ENCODE measurements around the gene RCCD1. TPM values are rescaled to one million over a fixed set of nuclear protein-coding genes. Genes with fewer than 3 reads are reported as not detected.
"Not testable (repeated sequence)": the region's sequence is repeated elsewhere in the genome, so short reads cannot be mapped to it uniquely, and the experiment has no call there.

RCCD1 gene
- total RNA-seq, 1 experiment from 2014 or later, result 25.3 TPM

GRCh38 chr15:90926766-90927165 is 27.9 kb upstream of the RCCD1 start:
- not testable (repeated sequence) for H3K9me2 ChIP-seq (replicated peaks; ENCODE audit: insufficient read depth, low read length); H3K9ac ChIP-seq (ENCODE audit: low read length); DNase-seq; H3K36me3 ChIP-seq (ENCODE audit: insufficient read depth, low read length); H4K20me1 ChIP-seq (ENCODE audit: insufficient read depth, low read depth, low read length); H3K4me3 ChIP-seq (ENCODE audit: low read length); H3K9me3 ChIP-seq (ENCODE audit: low read length); H2AFZ ChIP-seq (ENCODE audit: low read length); H3K27me3 ChIP-seq (ENCODE audit: low read length); H3K27ac ChIP-seq (ENCODE audit: low read length); H3K4me2 ChIP-seq (ENCODE audit: low read depth, low read length, poor library complexity, severe bottlenecking)
- peaks cover 17% of the 10 kb centered on the region; the same call in 1 of the 2 replicates for H3K79me2 ChIP-seq (ENCODE audit: low read length)
- peaks cover 26% of the 10 kb centered on the region for H3K4me1 ChIP-seq (ENCODE audit: low read length)

GRCh38 chr15:90928106-90928505 is 26.6 kb upstream of the RCCD1 start:
- not testable (repeated sequence) for DNase-seq; H3K9me3 ChIP-seq (ENCODE audit: low read length); H3K4me3 ChIP-seq (ENCODE audit: low read length); H3K27me3 ChIP-seq (ENCODE audit: low read length); H3K9me2 ChIP-seq (replicated peaks; ENCODE audit: insufficient read depth, low read length); H3K36me3 ChIP-seq (ENCODE audit: insufficient read depth, low read length); H3K9ac ChIP-seq (ENCODE audit: low read length); H2AFZ ChIP-seq (ENCODE audit: low read length); H4K20me1 ChIP-seq (ENCODE audit: insufficient read depth, low read depth, low read length)
- H3K4me2 ChIP-seq (ENCODE audit: low read depth, low read length, poor library complexity, severe bottlenecking), result peak overlapping the region; percentile 93
- peaks cover 33% of the 10 kb centered on the region for H3K4me1 ChIP-seq (ENCODE audit: low read length)
- H3K27ac ChIP-seq (ENCODE audit: low read length), result peak overlapping the region; percentile 84
- peaks cover 17% of the 10 kb centered on the region; the same call in 1 of the 2 replicates for H3K79me2 ChIP-seq (ENCODE audit: low read length)

GRCh38 chr15:90929246-90930019 is 25.3 kb upstream of the RCCD1 start:
- Histone ChIP-seq H3K79me2 (ENCODE audit: low read length) (peaks cover 17% of the 10 kb centered on the region; the same call in 1 of the 2 replicates), H3K9me3 (ENCODE audit: low read length) (no peaks in the 10 kb centered on the region), H3K27ac (ENCODE audit: low read length) (peak overlapping the region; percentile 84), H3K36me3 (ENCODE audit: insufficient read depth, low read length) (no peaks in the 10 kb centered on the region), H3K9me2 (replicated peaks; ENCODE audit: insufficient read depth, low read length) (no peaks in the 10 kb centered on the region), H2AFZ (ENCODE audit: low read length) (no peak overlapping the region), H4K20me1 (ENCODE audit: insufficient read depth, low read depth, low read length) (no peaks in the 10 kb centered on the region), H3K9ac (ENCODE audit: low read length) (peak overlapping the region; percentile 98), H3K4me1 (ENCODE audit: low read length) (peaks cover 45% of the 10 kb centered on the region), H3K4me3 (ENCODE audit: low read length) (peak overlapping the region; percentile 87), H3K4me2 (ENCODE audit: low read depth, low read length, poor library complexity, severe bottlenecking) (peak overlapping the region; percentile 93), H3K27me3 (ENCODE audit: low read length) (no peaks in the 10 kb centered on the region)
- peak; percentile 55 for DNase-seq

GRCh38 chr15:90930861-90931574 is 23.7 kb upstream of the RCCD1 start:
- Histone ChIP-seq H3K4me1 (ENCODE audit: low read length) (peaks cover 52% of the 10 kb centered on the region), H3K27ac (ENCODE audit: low read length) (peak overlapping the region; percentile 84), H3K4me3 (ENCODE audit: low read length) (peak overlapping the region; percentile 87), H3K36me3 (ENCODE audit: insufficient read depth, low read length) (no peaks in the 10 kb centered on the region), H2AFZ (ENCODE audit: low read length) (no peak overlapping the region; the same call in 1 of the 2 replicates), H3K9me3 (ENCODE audit: low read length) (no peaks in the 10 kb centered on the region), H4K20me1 (ENCODE audit: insufficient read depth, low read depth, low read length) (no peaks in the 10 kb centered on the region), H3K9me2 (replicated peaks; ENCODE audit: insufficient read depth, low read length) (no peaks in the 10 kb centered on the region), H3K79me2 (ENCODE audit: low read length) (peaks cover 26% of the 10 kb centered on the region), H3K9ac (ENCODE audit: low read length) (peak overlapping the region; percentile 98), H3K27me3 (ENCODE audit: low read length) (no peaks in the 10 kb centered on the region), H3K4me2 (ENCODE audit: low read depth, low read length, poor library complexity, severe bottlenecking) (peak overlapping the region; percentile 93)
- peak; percentile 69 for DNase-seq

GRCh38 chr15:90931575-90931827 is 23.2 kb upstream of the RCCD1 start:
- Histone ChIP-seq H3K4me3 (ENCODE audit: low read length) (peak overlapping the region; percentile 87), H3K9me2 (replicated peaks; ENCODE audit: insufficient read depth, low read length) (no peaks in the 10 kb centered on the region), H3K9me3 (ENCODE audit: low read length) (no peaks in the 10 kb centered on the region), H4K20me1 (ENCODE audit: insufficient read depth, low read depth, low read length) (no peaks in the 10 kb centered on the region), H3K36me3 (ENCODE audit: insufficient read depth, low read length) (no peaks in the 10 kb centered on the region), H3K27ac (ENCODE audit: low read length) (peak overlapping the region; percentile 84), H3K79me2 (ENCODE audit: low read length) (peaks cover 31% of the 10 kb centered on the region), H3K4me1 (ENCODE audit: low read length) (peaks cover 57% of the 10 kb centered on the region), H3K4me2 (ENCODE audit: low read depth, low read length, poor library complexity, severe bottlenecking) (peak overlapping the region; percentile 93), H2AFZ (ENCODE audit: low read length) (no peak overlapping the region), H3K9ac (ENCODE audit: low read length) (peak overlapping the region; percentile 98), H3K27me3 (ENCODE audit: low read length) (no peaks in the 10 kb centered on the region)
- DNase-seq, result no peak

- peak within 1 kb of the TSS; percentile 87 for H3K4me3 ChIP-seq (ENCODE audit: low read length)
- H3K27ac ChIP-seq (ENCODE audit: low read length), result peak within 1 kb of the TSS; percentile 84
- no peaks in the 10 kb centered on the region for H3K27me3 ChIP-seq (ENCODE audit: low read length)
- peaks cover 36% of the 10 kb centered on the region for H3K79me2 ChIP-seq (ENCODE audit: low read length)
- no peaks in the 10 kb centered on the region for H3K9me3 ChIP-seq (ENCODE audit: low read length)
- H3K9ac ChIP-seq (ENCODE audit: low read length), result peak within 1 kb of the TSS; percentile 98
- no peaks in the 10 kb centered on the region for H4K20me1 ChIP-seq (ENCODE audit: insufficient read depth, low read depth, low read length)
- H3K4me2 ChIP-seq (ENCODE audit: low read depth, low read length, poor library complexity, severe bottlenecking), result peak within 1 kb of the TSS; percentile 93
- DNase-seq, result peak; percentile 96
- no peaks in the 10 kb centered on the region for H3K9me2 ChIP-seq (replicated peaks; ENCODE audit: insufficient read depth, low read length)
- peaks cover 63% of the 10 kb centered on the region for H3K4me1 ChIP-seq (ENCODE audit: low read length)
- H2AFZ ChIP-seq (ENCODE audit: low read length), result peak within 1 kb of the TSS; percentile 85; the same call in 1 of the 2 replicates
- H3K36me3 ChIP-seq (ENCODE audit: insufficient read depth, low read length), result no peaks in the 10 kb centered on the region
Observed at GRCh38 chr15:90931828-90932659, 22.6 kb upstream of the RCCD1 start, which contains the start of gene HDDC3. Gene HDDC3, minus strand, starts transcription at chr15:90932549. Its CDS starts 9 bp downstream, at chr15:90932540.

- Histone ChIP-seq H3K9me2 (replicated peaks; ENCODE audit: insufficient read depth, low read length) (no peaks in the 10 kb centered on the region), H2AFZ (ENCODE audit: low read length) (peak overlapping the region; percentile 85; the same call in 1 of the 2 replicates), H3K79me2 (ENCODE audit: low read length) (peaks cover 37% of the 10 kb centered on the region), H3K4me3 (ENCODE audit: low read length) (peak overlapping the region; percentile 87), H3K36me3 (ENCODE audit: insufficient read depth, low read length) (no peaks in the 10 kb centered on the region), H3K4me2 (ENCODE audit: low read depth, low read length, poor library complexity, severe bottlenecking) (peak overlapping the region; percentile 93), H3K9ac (ENCODE audit: low read length) (peak overlapping the region; percentile 98), H3K4me1 (ENCODE audit: low read length) (peaks cover 63% of the 10 kb centered on the region), H3K9me3 (ENCODE audit: low read length) (no peaks in the 10 kb centered on the region), H3K27ac (ENCODE audit: low read length) (peak overlapping the region; percentile 84), H3K27me3 (ENCODE audit: low read length) (no peaks in the 10 kb centered on the region), H4K20me1 (ENCODE audit: insufficient read depth, low read depth, low read length) (no peaks in the 10 kb centered on the region)
- DNase-seq, result no peak
Observed at GRCh38 chr15:90932660-90932991, 22.1 kb upstream of the RCCD1 start.

GRCh38 chr15:90933301-90933700 is 21.4 kb upstream of the RCCD1 start:
- Histone ChIP-seq H3K4me1 (ENCODE audit: low read length) (peaks cover 61% of the 10 kb centered on the region), H3K27ac (ENCODE audit: low read length) (peak overlapping the region; percentile 84), H3K79me2 (ENCODE audit: low read length) (peaks cover 37% of the 10 kb centered on the region), H3K9ac (ENCODE audit: low read length) (peak overlapping the region; percentile 98), H3K4me2 (ENCODE audit: low read depth, low read length, poor library complexity, severe bottlenecking) (peak overlapping the region; percentile 93), H3K36me3 (ENCODE audit: insufficient read depth, low read length) (no peaks in the 10 kb centered on the region), H3K27me3 (ENCODE audit: low read length) (no peaks in the 10 kb centered on the region), H2AFZ (ENCODE audit: low read length) (peak overlapping the region; percentile 85; the same call in 1 of the 2 replicates), H3K9me2 (replicated peaks; ENCODE audit: insufficient read depth, low read length) (no peaks in the 10 kb centered on the region), H3K4me3 (ENCODE audit: low read length) (peak overlapping the region; percentile 87; the same call in 1 of the 2 replicates), H4K20me1 (ENCODE audit: insufficient read depth, low read depth, low read length) (no peaks in the 10 kb centered on the region), H3K9me3 (ENCODE audit: low read length) (no peaks in the 10 kb centered on the region)
- DNase-seq, result peak; percentile 56
